Peyer's patch (tissue), 4 donors: ENCODE measurements around the gene RMND5B. TPM values are rescaled to one million over a fixed set of nuclear protein-coding genes. Genes with fewer than 3 reads are reported as not detected.
A peak's percentile ranks its signal among the peaks of the same experiment; 100 is the strongest.

Experiments used
- DNase-seq, 3 donors: peaks; one replicate each; pipeline ENCODE4 v3.0.0-alpha.2; 2017 to 2019
- H3K27ac ChIP-seq, 4 donors: fragments of 200-600 bp; sonication (generic); one replicate each; pipeline ENCODE4 v1.5.1; 2016 to 2019
- H3K27me3 ChIP-seq, 2 donors: fragments of 200-600 bp; sonication (generic); one replicate each; pipeline ENCODE4 v1.5.1; 2019
- H3K36me3 ChIP-seq, 3 donors: fragments of 200-600 bp; sonication (generic); one replicate each; pipeline ENCODE4 v1.5.1; 2016 to 2019
- H3K4me1 ChIP-seq, 4 donors: fragments of 200-600 bp; sonication (generic); one replicate each; pipeline ENCODE4 v1.5.1; 2016 to 2019
- H3K4me3 ChIP-seq, 4 donors: fragments of 200-600 bp; sonication (generic); 1 replicate in 3 of 4; 2 replicates in 1 of 4; pipeline ENCODE4 v1.5.1; 2016 to 2019; ENCODE audit warnings: mild to moderate bottlenecking in 1 of 4
- H3K9me3 ChIP-seq, 4 donors: fragments of 200-600 bp; sonication (generic); one replicate each; pipeline ENCODE4 v1.5.1; 2016 to 2019; ENCODE audit warnings: mild to moderate bottlenecking in 1 of 4
- POLR2A ChIP-seq, 2 donors: fragments of 450-650 bp; IDR thresholded peaks; one replicate each; pipeline ENCODE4 v1.5.1; 2017; ENCODE audit warnings: antibody characterized with exemption in 2 of 2, mild to moderate bottlenecking in 2 of 2, moderate library complexity in 2 of 2
- total RNA-seq, 4 donors: library from RNA; depleted of rRNA; stranded (reverse); fragments of >200 nt; gene quantifications; one replicate each; pipeline ENCODE4 v1.1.0, GENCODE V29; 2016
- TF ChIP-seq, protein P1 (sequence below), 6 experiments: fragments of 450-650 bp in 4 of 6; fragments of 200-600 bp in 2 of 6; sonication (generic) in 1 of 6; IDR thresholded peaks; one replicate each; pipeline ENCODE4 v1.5.1; 2017 to 2019; ENCODE audit warnings: antibody characterized with exemption in 6 of 6, mild to moderate bottlenecking in 3 of 6, moderate library complexity in 1 of 6

The RMND5B gene
- total RNA-seq, 4 donors from 2014 or later = 35.9 to 59.4 (median 51.7) TPM

DNA sequence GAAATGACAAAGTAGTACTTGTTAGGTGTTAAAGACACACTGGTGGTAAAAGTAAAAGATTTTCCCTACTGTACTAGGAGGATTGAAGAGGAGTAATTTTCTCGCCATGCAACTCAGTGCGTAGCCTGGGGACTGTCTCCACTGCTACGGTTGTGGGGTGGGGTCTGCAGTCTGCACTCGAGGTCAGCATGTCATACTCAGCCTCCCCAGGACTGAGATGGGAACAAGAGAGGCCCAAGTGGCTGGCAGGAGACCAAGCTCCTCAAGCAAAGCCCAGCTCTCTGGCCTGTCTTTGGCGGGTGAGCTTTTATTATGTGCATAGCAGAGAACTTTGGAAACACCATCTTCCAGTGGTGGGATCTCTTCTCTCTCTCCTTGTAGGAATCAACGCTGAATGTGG lies 12.4 kb downstream of the RMND5B start:
- Histone ChIP-seq H3K27ac (no peak overlapping the region), H3K4me1 (no peaks in the 10 kb centered on the region), H3K36me3 (peaks cover 0 to 77% (median 0%) of the 10 kb centered on the region in 3 donors), H3K27me3 (no peaks in the 10 kb centered on the region), H3K4me3 (no peak overlapping the region), H3K9me3 (no peaks in the 10 kb centered on the region)
- TF ChIP-seq POLR2A (IDR thresholded peaks at IDR 0.05) = no peak
- TF ChIP-seq, protein P1, sequence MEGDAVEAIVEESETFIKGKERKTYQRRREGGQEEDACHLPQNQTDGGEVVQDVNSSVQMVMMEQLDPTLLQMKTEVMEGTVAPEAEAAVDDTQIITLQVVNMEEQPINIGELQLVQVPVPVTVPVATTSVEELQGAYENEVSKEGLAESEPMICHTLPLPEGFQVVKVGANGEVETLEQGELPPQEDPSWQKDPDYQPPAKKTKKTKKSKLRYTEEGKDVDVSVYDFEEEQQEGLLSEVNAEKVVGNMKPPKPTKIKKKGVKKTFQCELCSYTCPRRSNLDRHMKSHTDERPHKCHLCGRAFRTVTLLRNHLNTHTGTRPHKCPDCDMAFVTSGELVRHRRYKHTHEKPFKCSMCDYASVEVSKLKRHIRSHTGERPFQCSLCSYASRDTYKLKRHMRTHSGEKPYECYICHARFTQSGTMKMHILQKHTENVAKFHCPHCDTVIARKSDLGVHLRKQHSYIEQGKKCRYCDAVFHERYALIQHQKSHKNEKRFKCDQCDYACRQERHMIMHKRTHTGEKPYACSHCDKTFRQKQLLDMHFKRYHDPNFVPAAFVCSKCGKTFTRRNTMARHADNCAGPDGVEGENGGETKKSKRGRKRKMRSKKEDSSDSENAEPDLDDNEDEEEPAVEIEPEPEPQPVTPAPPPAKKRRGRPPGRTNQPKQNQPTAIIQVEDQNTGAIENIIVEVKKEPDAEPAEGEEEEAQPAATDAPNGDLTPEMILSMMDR (IDR thresholded peaks at IDR 0.05) = no peak
- DNase-seq = no peak

DNA sequence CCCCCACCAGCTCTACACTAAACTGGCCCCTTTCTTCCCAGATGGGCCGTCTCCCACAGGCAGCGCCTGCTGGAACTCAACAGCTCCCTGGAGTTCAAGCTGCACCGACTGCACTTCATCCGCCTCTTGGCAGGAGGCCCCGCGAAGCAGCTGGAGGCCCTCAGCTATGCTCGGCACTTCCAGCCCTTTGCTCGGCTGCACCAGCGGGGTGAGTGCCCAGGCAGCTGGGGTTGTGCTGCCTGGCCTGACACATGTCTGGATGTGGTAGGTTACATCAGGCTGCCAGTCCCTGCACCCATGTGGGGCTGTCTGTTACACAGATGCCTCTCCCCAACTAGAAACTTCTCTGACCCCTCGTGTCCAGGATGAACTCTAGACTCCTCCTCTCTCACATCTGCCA lies 13.1 kb downstream of the RMND5B start:
- TF ChIP-seq, protein P1 (IDR thresholded peaks at IDR 0.05) = no peak
- no peak for TF ChIP-seq POLR2A (IDR thresholded peaks at IDR 0.05)
- no peak for DNase-seq
- Histone ChIP-seq H3K4me1 (no peaks in the 10 kb centered on the region), H3K9me3 (no peaks in the 10 kb centered on the region), H3K4me3 (no peak overlapping the region), H3K27me3 (no peaks in the 10 kb centered on the region), H3K36me3 (peaks cover 0 to 84% (median 0%) of the 10 kb centered on the region in 3 donors), H3K27ac (no peak overlapping the region)

DNA sequence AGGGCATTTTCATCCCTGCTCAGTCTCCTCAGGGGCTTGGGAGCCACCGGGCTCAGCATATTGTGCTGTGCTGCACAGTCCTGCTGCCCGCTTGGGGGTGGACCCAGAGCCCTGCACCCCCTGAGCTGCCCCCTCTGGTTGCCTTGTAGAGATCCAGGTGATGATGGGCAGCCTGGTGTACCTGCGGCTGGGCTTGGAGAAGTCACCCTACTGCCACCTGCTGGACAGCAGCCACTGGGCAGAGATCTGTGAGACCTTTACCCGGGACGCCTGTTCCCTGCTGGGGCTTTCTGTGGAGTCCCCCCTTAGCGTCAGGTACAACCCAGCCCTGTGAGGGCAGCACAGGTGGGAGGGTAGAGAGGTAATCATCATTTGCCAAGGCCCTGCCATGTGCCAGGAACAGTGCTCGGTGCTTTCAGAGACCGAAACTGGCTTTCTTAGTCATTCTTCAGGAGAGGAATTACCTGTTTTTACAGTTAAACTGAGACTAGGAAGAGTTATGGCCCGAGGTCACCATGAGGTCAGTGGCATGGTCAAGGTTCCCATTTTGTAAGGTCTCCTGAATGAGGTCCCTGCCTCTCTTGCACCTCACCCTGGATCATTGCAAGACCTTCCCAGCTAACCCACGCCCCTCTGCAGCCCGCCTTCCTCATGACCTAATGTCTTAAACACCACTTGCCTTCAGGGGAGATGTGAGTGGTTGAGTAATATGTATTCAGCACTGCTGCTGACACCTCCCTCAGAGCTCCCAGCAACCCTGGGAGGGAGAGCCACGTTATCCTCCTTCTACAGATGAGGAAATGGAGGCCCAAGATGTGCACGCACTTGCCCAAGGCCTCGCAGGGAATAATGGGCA lies 15.4 kb downstream of the RMND5B start:
- H3K27me3 ChIP-seq = no peaks in the 10 kb centered on the region
- peak; percentile 83 to 93 (median 87) for DNase-seq
- H3K36me3 ChIP-seq = peaks cover 0 to 82% (median 0%) of the 10 kb centered on the region in 3 donors
- H3K9me3 ChIP-seq = no peaks in the 10 kb centered on the region
- H3K27ac ChIP-seq = no peak overlapping the region
- TF ChIP-seq, protein P1 (IDR thresholded peaks at IDR 0.05) = peak; percentile 44 to 79 (median 66)
- TF ChIP-seq POLR2A (IDR thresholded peaks at IDR 0.05) = no peak
- no peaks in the 10 kb centered on the region for H3K4me1 ChIP-seq
- H3K4me3 ChIP-seq = no peak overlapping the region

DNA sequence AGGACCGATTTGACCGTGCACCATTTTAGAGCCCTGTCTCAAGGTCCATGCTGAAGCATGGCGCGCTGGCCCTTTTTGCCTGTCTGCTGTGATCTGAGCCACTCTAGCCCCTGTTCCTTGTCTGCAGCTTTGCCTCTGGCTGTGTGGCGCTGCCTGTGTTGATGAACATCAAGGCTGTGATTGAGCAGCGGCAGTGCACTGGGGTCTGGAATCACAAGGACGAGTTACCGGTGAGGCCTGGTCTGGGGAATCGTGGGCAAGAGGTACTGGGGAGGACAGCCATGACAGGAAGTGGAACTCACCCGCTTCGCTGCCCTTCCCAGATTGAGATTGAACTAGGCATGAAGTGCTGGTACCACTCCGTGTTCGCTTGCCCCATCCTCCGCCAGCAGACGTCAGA lies 16.6 kb downstream of the RMND5B start:
- TF ChIP-seq POLR2A (IDR thresholded peaks at IDR 0.05) = no peak
- TF ChIP-seq, protein P1 (IDR thresholded peaks at IDR 0.05) = no peak
- Histone ChIP-seq H3K27me3 (no peaks in the 10 kb centered on the region), H3K4me1 (peaks cover 0 to 6% (median 0%) of the 10 kb centered on the region in 4 donors), H3K27ac (no peak overlapping the region), H3K4me3 (no peak overlapping the region), H3K9me3 (no peaks in the 10 kb centered on the region), H3K36me3 (peaks cover 0 to 71% (median 0%) of the 10 kb centered on the region in 3 donors)
- DNase-seq = no peak

DNA sequence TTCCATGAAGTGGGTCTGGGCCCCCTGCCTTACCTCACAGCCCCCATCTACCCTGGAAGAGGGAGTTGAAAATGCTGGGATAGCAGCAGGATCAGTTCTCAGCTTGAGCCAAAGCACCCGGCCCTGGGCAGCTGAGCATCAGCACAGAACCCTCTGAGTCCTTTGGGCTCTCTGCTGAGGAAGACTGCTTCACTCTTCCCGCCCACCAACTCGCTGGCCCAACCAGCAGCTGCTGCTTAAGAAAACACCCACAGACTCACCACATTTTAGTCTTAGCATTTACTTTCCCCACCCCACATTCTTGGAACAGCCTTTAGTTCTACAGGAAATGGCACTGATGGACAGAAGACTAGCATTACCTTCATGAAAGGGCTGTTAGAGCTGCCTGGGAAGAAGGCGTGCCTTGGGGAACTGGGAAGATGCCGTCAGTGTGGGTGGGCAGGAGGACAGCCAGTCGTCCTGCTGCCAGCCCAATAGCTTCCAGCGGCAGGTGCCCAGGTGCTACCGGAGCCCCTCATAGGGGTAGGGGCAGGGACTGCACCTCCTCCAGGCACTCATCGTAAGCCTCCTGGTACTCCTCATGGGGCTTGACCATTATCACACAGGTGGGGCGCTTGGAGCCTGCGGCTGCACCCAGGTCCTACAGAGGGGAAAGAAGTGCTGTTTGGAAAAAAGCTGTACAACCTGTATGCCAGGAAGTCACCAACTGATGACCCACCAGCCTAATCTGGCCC lies 18.6 kb downstream of the RMND5B start:
- H3K4me1 ChIP-seq = peaks cover 0 to 13% (median 0%) of the 10 kb centered on the region in 4 donors
- H3K9me3 ChIP-seq = no peaks in the 10 kb centered on the region
- H3K27me3 ChIP-seq = no peaks in the 10 kb centered on the region
- H3K36me3 ChIP-seq = peaks cover 0 to 51% (median 0%) of the 10 kb centered on the region in 3 donors
- H3K4me3 ChIP-seq = no peak overlapping the region
- no peak overlapping the region for H3K27ac ChIP-seq
- TF ChIP-seq, protein P1 (IDR thresholded peaks at IDR 0.05) = no peak
- TF ChIP-seq POLR2A (IDR thresholded peaks at IDR 0.05) = no peak
- no peak for DNase-seq
